HG03460 (cell line): ENCODE results near the gene UBE2L3.
"Not testable (repeated sequence)": the region's sequence is repeated elsewhere in the genome, so short reads cannot be mapped to it uniquely, and the experiment has no call there.

Source experiments
- ATAC-seq: cut with Tn5 transposase; IDR thresholded peaks from one replicate; pipeline ENCODE4 v1.9.1; 2021; ENCODE audit not compliant: unreplicated experiment

The UBE2L3 gene

DNA sequence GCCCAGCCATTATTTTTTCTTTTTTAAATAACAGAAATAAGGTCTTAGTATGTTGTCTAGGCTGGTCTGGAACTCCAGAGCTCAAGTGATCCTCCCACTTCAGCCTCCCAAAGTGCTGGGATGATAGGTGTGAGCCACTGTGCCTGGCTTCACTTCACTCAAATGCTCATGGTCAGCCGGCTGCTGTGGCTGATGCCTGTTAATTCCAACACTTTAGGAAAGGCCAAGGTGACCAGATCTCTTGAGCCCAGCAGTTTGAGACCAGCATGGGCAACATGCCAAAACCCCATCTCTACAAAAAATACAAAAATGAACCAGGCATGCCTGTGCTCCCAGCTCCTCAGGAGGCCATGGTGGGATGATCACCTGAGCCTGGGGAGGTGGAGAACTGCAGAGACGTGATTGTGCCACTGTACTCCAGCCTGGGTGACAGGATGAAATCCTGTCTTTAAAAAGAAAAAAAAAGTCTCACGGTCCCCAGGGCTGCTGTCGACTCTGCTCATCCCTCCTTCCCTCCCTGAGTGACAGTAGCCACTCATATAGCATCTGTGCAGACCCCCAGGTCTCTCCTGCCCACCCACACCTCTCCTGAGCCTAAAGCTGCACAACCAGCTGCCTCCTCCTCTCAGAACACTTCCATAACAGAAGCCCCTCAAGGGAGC, 58.7 kb downstream of the UBE2L3 start:
- ATAC-seq = no peak

DNA sequence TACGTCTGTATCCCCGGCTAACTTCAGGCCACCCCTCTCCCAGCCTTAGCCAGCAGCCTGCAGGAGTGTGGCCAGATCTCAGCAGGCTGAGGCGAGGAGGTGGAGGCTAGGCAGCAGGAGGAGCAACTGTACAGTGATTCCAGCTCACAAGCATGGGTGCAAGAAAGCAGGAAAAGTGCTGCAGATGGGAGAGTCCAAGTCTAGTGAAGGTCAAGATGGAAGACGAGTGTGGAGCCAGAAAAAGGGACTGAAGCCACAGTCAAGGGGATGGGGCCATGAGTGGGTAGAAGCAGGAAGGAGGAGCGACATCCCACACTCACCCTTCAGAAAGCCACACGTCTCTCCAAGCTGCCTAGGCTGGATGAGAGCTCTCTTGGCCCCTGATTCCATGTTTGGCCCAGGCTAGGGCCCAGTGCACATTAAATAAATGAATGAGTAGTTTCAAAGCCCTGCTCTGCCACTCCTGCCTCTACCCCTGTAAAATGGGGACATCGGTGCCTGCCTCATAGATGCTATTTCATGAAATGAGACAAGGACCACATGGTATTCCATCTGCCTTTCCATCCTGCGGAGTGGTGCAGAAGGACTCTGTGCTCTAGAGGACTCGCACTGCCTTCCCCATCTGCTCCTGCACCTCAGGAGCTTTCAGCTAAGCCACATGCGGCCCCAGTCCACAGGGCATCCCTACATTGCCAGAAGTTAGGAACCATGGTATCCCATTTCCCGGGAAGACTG, 59.4 kb downstream of the UBE2L3 start:
- ATAC-seq = no peak

DNA sequence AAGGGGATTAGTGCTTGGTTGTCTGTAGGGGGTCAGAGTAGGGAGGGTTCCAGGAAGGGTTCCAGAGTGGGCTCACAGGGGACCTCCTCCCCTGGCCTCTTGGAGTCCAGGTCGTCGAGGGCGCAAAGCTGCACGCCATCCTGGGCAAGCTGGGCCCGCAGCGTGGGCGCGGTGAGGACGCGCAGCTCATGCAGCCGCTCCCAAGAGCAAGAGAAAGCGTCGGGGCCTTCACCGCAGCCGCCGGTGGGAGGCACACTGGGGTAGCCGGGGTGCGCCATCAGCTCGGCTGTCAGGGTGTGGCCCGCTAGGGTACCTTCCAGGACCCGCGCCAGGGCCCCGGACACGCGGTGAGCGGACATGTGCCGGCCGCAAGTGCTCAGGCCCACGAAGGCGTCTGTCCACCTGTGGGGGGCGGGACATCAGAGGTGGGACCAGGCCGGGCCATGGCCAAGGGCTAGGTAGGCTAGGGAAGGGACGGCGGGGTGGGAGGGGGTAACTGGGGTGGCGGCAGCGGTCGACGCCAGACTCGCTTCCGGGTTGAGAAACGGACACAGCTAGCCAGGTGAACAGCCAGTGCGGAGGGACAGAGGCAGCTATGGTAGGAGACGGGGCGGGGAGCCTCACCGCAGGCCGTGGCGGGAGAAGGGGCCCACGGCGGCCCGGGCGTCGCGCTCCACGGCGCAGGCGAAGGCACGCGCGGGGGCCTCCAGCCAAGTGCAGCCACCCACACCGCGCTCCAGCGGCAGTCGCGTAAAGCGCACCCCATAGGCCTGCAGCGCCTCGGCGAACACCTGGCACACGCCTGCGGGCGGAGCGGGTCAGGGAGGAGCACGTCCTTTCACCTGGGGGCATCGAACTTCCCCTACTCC, 61.1 kb downstream of the UBE2L3 start:
- no peak for ATAC-seq

DNA sequence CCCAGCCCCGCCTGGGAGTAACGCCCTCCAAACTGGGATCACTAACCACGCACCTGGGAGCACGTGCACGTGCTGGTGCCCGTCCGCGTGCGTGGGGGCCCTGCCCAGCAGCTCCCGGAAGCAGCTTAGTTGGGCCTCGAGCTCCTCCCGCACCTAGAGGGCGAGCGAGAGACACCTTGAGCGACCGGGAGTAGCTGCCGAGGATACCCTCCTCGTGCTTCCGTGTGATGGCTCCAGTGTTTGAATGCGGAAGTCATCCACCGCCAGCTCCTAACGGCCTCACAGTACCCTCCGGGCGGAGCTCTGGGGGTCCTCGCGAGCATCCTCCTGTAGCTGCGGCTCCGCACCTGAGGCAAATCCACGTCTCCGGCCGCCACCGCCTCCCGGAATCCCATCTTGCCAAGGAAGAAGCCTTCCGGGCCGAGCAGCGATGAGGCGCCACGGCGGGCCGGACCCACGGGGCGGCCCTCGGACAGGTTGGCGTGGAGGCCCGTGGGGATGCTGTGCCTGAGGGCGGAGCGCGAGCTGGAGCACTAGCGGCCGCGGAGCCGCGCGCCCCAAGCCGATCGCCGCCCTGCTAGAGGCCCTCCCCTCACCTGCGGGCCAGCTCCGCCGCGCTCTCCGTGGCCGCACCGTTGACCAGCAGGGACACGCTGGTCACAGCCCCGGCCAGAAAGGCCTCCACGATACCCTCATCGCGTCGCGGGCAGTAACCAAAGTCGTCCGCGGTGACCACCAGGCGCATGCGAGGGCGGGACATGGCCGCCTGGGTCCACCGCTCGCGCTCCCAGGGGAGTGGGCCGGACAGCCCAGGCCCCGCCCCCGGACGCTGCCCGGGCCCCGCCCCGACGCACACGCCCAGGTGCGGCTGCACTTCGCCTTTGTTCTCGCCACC, 62.0 kb downstream of the UBE2L3 start, which contains the start of gene YDJC:
YDJC (minus strand) TSS at position 768 of the 895 bp plus-strand sequence; CDS start at position 760, 8 bp downstream.
- ATAC-seq = peak; percentile 78

DNA sequence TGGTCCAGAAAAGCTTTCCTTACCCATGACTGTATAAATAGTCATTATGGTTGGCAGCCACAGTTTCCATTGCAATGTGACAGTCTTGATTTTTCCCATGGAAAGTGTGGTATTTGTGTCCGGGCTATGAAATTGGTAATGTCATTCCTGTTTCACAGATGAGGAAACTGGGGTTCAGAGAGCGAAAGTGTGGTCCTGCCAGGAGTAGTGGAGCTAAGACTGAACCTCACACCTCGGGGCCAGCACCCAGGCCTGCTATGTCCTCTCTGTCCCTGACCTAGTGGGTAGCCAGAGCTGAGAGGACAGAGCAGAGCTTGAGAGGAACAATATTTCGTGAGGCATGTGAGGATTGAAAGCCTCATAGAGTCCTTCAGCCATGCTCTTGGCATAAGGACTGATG, 63.5 kb downstream of the UBE2L3 start:
- no peak for ATAC-seq

DNA sequence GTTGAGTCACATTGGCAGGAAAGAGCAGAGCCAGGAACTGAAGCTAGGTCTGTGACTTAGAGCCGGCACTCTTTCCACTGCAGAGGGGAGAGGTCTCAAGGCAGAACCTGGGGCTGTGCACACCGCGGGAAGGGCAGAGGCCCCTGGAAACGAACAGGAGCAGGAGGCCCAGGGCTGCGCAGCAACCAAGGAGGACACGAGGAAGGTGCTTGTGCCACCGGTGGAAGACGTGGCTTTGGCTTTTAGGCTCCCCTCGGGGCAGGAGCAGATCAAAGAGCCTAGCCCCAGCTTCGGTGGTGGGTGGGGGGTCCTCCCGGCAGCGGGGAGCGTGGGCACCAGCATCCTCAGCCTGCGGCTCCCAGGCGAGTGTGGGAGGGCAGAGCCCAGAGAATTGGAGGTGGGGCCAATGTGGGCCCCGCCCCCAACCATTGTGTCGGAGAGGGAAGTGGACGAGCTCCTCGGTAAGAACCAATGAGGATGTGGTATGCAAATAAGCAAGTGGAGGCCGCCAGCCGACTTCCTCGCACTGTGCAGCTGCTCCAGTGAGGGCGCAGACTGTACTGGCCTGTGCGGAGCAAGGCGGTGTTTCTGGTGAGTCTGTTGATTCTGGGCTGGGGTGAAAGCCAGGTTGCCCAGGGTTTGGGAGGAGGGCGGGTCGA, 64.9 kb downstream of the UBE2L3 start, which contains the start of gene CCDC116:
CCDC116 (plus strand) TSS at position 524 of the 659 bp plus-strand sequence. CDS start 422 bp downstream, outside the sequence.
- no peak for ATAC-seq

DNA sequence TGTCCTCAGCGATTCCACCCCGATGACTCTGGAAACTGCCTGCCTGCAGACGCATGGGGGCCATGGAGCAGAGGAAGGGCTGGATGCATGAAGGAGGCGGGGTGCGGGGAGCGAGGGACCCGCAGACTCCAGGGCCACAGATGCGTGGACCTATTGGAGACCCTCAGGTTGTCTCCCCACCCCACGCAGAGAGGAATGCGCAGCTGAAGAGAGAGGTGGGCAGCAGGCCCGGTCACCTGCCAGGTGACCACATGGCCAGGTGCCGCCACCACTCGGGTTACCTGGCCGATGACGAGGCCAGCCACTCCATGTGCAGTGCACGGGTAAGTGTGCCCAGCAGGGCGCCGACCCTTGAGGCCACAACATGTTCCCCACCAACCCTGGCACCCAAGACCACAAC, 65.4 kb downstream of the UBE2L3 start:
- ATAC-seq = no peak

DNA sequence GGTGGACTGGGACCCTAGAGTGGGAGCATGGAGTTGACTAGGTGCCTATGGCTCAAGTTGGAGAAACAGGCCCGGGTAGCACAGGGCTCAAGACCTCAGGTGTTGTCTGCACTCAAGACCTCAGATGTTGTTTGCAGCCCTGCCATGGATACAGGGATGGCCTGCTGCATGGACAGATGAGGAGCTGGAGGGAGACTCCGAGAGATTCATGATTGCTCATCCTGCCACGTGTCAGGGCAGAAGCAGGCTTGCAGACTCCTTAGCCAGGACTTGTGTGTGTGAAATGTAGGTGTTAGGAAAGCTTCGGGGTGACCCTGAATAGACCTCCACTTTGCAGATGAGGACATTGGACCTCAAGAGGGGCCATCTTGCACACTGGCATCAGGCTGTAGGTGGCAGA, 66.0 kb downstream of the UBE2L3 start:
- ATAC-seq = no peak

DNA sequence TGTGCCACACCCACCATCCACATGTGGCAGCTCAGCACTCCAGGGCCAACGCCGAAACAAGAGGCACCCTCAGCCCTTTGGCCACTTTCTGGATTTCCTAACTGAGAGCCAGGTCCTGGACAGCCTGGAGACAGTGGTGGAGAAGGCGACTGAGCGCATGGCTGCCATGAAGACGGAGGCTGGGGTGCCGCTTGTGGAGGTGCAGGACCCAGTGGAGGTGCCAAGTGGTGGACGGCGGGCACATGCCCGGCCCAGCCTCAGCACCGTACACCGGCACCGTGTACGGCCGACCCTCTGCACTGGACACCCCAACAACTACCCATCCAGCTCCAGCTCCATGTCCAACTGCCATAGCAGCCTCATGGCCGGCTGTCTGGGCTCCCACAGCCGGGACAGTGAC, 66.6 kb downstream of the UBE2L3 start:
- no peak for ATAC-seq

DNA sequence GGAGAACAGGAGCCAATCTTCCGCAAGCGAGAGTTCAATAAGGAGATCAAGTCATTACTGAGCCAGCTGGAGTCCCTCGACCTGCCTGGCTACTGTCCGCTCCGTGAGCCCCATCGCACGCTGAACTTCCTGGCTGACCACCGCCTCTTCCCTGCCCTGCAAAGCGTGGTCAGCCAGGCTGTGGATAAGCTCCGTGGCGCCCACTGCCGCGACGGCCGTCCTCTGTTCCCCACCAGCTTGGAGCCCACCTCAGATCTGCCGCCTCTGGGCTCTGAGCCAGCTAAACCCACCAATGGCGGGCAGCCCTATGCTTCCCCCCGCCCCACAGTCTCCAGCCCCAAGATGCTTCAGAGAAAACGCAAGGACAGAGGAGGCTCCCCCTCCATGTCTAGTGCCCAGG, 67.3 kb downstream of the UBE2L3 start:
- no peak for ATAC-seq

DNA sequence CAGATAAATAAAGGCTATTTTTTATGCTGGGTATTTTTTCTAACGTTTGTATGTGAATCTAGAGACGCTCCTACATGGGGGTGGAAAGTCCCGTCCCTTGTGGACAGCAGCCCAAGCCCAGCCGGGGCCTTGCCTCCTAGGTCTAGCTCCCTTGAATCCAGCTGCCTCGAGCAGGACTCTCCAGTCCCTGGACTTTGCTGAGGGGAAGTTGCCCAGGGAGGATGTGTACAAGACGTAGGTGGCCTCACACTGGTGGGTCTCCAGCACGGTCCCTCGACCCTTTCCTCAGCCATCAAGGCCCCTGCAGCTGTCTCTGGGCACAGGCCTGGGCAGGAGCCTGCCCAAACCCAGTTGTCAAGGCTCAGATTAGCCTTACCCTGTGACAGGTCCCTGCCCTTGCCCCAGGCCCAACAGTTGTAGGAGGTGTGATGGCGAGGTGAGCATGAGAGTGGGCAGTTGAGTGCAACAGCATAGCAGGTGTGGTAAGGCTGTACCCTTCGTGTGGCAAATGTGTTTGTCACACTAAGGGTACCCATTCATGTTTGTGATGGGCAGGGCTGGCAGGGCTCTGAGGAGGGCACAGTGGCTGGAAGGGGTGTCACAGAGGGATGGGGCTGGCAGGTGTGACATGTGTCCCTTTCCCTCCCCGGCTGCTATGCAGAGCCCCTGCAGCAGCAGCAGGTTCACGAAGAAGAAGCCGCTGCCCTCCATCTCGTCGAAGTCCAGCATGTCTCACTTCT, 68.4 kb downstream of the UBE2L3 start:
- ATAC-seq = no peak

DNA sequence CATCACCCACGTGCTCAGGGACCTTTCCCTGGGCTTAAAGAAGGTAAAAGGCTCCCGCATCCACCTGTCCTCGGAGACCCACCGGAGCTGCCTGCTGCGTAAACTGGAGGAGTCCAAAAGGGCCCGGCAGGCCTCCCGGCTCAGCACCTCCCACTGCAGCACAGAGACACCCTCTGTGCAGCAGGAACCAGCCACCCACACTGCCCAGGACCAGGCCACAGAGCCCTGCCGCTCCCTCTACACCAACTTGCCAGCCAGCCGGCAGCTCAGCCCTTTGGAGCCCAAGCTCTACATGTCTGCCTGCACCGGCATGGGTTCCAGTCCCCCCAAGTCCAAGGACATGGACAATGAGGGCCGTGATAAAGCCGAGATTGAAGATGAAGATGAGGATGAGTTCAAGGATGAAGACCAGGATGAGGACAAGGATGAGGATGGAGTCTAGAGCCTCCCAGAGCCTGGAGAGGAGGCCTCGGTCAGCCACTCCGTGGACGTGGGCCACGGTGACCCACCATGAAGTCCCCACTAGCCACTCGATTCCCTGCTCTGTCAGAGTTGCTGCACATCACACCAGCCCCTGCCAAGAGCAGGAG, 69.2 kb downstream of the UBE2L3 start:
- no peak for ATAC-seq

DNA sequence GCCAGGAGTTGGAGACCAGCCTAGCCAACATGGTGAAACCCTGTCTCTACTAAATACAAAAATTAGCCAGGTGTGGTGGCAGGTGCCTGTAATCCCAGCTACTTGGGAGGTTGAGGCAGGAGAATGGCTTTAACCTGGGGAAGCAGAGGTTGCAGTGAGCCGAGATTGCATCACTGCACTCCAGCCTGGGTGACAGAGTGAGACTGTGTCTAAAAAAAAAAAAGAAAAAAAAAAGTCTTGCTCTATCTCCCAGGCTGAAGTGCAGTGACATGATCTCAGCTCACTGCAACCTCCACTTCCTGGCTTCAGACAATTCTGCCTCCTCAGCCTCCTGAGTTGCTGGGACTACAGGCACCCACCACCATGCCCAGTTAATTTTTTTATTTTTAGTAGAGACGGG, 69.9 kb downstream of the UBE2L3 start:
- ATAC-seq = not testable (repeated sequence)

DNA sequence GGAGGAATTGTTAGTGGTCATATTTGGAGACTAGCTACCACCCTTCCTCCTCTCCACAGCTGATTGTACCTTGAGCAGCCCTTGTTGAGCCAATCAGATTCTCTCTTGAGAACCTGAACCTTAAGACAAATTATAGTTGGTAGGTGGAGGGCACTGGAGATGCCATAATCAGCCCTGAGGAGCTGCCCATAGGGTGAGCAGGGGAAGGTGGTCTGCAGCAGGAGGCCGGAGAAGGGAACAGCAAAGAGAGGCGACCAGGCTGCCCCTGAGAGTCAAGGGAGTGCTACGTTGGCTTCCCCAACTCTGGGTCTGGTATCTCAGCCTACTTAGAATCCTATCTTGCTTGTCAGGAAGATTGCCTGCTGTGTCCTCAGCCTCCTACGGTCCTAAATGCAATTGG, 71.8 kb downstream of the UBE2L3 start:
- no peak for ATAC-seq

DNA sequence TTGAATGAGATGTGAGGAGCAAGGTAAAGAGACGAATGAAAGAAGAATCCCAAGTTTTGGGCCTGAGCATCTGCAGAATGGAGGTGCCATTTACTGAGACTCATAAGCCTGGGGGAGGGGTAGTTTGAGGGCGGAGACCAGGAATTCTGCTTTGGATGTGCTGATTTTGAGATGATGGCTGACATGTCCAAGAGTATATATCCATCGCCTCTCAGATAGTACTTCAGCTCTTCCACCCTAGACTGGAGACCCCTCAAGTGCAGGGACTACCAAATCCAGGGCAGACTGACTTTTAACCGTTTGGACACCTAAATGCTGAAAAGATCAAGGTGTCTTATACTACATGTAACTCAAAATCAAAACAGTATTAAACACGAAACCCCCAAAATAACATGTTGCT, 73.3 kb downstream of the UBE2L3 start:
- no peak for ATAC-seq

DNA sequence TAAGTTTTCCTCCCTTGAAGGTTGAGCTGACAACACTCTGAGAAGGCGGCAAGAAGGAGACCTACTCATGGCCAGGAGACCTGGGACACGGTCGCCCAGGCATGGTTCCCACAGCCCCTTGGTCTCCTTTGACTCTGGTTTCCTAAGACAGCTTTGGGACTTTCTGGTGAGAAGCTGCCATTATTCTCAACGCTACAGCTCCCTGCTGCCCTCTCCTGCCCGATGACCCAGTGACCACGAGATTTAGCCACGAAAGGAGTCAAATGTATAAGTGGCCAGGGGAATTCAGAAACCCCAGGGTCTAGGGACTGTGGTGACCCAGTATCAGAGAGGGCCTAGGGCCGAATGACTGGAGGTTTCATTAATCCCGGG, 73.9 kb downstream of the UBE2L3 start:
- no peak for ATAC-seq

DNA sequence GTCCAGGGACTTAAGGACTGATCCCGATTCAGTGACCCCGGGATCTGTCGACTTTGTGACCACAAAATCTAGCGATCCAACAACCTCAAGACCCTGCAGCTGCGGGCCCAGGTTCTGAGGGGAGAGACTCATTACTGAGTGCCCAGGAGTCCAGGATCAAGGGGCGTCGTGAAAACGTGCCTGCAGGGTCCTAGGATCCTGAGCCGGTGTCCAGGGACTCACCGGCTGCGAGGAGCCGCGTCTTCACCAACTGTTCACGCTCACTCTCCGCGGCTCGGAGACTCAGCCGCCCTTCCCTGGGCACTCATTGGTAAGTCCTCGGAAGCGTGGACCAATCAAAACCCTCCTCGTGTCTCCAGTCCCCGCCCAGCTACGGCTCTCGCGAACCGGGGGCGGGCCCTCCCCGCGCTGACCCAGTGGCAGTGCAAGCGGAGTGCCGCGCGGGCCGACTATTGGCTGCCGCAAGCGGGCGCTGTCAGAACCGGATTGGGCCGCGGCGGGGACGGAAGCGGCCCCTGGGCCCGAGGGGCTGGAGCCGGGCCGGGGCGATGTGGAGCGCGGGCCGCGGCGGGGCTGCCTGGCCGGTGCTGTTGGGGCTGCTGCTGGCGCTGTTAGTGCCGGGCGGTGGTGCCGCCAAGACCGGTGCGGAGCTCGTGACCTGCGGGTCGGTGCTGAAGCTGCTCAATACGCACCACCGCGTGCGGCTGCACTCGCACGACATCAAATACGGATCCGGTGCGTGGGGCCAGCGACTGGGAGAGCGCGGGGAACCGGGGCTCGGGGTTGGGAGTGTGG, 74.5 kb downstream of the UBE2L3 start, which contains the start of gene SDF2L1:
SDF2L1 (plus strand) TSS at position 514 of the 795 bp plus-strand sequence; CDS start at position 549, 35 bp downstream.
- peak; percentile 95 for ATAC-seq
